ENCODE results near the gene EXOSC7.

Gene EXOSC7

GRCh38 chr3:44993471-44994205 is 17.6 kb downstream of the EXOSC7 start:
- no peak for DNase-seq

- DNase-seq = no peak
Observed at GRCh38 chr3:44995142-44995770, 19.2 kb downstream of the EXOSC7 start.

DNA sequence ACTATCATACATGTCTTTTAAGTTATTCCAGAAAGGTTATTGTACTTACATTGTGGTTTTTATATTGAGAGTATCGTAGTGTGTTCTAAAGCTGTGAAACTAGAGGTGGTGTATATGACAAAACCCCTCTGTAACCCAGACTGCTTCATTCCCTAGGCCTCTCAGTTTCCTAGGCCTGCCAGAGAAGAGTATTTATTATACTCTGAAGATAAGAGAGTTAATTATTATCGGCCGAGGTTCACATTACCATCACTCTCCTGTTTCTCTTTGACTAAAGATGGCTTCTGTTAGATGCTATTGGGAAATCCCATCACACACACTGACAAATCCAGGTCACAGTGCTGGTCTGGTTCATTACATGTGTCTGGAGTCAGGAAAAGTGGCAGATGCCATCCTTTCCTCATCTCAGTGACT is 20.5 kb downstream of the EXOSC7 start:
- DNase-seq = no peak

GRCh38 chr3:44999782-45000181 is 23.7 kb downstream of the EXOSC7 start:
- DNase-seq = no peak

GRCh38 chr3:45000823-45001222 is 24.8 kb downstream of the EXOSC7 start:
- no peak for DNase-seq

DNA sequence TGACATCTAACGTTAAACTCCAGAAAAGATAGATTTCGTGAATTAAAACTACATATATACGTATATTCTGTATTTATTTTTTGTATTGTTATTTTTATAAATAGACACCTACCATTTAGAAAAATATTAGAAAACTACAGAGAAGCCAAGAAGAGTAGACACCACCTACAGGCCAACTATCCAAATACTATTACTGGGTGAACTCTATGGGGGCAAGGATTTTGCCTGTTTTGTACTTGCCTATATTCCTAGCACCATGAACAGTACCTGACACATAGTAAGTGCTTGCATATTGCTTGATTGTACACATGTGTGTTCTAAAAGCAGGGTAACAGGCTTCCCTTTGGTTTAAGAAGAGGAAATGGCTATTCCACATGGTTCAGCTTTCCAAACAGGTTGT is 25.7 kb downstream of the EXOSC7 start:
- no peak for DNase-seq

- no peak for DNase-seq
Observed at GRCh38 chr3:45002139-45002660, 26.2 kb downstream of the EXOSC7 start.

DNA sequence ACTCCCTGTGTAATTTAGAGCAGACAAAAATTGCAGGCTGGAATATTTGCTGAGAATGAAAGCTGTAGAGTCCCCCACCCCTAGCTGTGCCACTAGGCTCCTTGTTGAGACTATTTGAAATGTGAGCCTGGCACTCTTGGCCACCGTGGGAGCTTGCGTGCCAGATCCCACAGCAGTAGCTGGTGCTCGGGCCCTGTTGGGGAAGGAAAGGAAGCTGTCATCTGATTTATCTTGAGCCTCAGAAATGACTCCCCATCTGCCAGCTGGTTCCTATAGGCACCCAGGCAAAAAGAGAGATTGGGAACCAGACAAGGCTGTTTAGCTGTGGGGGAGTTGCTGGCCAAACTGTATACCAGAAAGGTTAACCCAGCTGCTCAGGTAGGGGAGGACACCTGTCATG is 26.7 kb downstream of the EXOSC7 start:
- DNase-seq = no peak

DNA sequence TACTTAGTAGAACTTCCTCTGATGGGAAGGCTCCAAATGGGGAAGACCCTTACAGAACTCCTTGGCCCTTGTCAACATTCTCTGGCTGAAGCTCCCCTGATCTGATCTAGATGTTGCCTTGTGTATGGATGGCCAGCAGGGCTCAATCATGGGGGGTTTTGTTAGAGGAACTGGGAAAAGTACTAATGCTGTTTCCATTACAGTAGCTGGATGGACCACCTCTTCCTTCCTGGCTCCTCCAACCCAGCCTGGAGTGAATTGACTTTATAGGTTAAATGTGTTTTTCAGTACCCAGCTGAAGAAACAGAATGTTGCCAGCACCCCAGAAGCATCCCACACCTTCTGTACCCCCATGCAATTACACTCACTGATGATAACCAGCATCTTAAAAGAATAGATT is 27.4 kb downstream of the EXOSC7 start:
- no peak for DNase-seq

DNA sequence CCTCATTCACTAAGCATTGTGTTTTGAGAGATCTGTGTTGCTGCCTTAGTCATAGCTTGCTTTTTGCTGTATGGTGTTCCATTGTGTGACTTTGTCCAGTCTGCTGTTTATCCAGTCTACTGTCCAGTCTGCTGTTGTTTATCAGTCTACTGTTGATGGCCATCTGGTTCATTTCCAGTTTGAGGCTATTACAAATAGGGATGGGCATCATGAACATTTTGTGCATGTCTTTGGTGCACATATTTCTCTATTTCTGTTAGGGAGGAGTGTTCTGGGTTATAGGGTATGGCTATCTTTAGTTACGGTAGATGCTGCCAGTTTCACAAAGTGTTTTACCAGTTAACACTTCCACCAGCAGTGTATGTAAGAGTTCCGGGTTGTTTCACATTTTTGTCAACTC is 27.8 kb downstream of the EXOSC7 start:
- no peak for DNase-seq

DNA sequence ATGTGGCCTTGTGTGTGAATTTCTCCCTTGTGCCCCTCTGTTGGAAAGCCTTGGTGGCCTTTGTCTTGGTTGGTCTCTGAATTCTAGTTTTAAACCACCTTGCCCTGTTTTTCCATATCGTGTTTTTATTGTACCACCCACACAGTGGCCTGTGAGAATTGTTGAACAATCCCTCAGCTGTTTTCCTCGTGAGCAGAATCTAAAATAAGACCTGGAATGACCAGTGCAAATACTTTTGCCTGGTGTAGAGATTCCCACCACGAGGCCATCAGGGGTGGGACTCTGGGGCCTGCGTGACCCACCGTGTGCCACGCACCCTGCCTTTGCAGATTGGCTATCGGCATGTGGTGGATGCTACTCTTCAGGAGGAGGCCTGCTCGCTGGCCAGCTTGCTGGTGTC is 31.0 kb downstream of the EXOSC7 start:
- no peak for DNase-seq

- DNase-seq = no peak
Observed at GRCh38 chr3:45008117-45008516, 32.1 kb downstream of the EXOSC7 start.

DNA sequence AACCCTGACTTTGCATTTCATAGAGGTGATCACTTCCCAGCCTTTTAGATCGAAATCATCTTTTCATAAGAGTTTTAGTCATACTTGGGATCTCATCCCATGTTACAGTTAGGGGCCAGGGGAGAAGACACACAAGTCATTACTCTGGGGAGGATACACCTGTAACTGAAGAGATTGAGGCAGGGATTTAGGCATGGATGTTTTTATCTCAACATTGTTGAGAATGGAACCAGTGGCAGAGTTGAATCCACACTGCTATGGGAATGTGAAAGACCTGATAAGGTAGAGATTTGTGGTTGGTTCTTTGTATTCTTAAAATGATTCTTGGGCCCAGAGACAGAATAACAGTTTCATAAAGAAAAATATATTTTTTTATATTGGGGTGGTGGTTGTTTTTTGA is 33.8 kb downstream of the EXOSC7 start:
- DNase-seq = no peak

DNA sequence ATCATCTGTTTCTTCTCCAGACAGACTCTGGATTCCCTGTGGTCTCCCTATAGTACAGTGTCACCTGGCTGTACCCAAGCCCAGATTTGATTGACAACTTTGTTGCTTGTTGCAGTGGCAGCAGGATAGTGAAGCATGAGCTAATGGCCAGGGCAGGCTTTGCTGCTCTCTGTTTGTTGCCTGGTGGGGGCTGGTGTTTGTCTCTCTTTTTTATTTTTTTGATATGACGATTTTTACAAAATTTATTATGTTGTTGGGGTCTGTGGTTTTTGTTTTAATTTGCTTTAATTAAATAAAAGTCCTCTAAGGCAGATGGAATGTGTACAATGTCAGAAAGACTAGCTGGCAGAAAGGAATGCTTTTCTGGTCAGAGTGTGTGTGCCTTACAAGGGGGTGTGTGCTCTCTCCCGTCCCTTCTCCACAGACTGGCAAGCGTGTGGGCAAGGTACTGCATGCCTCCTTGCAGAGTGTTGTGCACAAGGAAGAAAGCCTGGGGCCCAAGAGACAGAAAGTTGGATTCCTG is 34.8 kb downstream of the EXOSC7 start:
- no peak for DNase-seq

DNA sequence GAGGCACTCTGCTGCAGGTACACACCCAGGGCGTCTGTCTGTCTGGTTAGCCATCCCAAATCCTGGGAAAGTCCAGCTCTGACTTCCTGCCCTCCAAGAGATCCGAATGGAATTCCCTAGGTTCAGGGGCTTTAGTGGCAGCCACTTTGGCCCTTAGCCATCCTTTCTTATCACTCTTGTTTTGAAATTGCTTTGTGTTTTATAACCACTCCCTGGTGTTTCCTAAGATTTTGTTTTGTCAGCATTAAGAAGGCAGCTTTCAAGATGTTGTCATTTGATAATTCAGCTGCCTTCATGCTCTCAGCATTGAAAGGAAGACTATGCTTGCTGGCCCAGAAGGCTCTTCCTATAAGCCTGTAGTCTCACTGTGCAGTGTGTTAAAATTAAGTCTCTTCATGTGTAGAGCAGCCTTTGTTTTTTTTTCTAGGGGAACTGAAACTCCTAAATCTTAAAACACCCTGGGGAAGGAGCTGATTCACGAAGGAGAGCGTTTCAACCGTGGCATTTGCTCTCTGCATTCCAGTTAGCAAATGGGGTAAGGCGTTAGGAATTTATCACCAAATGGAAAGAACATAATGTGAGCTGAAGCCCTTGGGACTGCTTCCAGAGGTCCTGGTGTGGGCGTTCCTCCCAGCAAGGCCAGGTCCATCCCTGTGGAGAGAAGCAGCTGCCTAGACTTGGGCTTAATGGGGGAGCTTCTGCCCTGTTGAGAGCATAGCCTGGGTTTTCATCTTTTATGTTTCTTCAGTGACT is 35.9 kb downstream of the EXOSC7 start:
- no peak for DNase-seq

GRCh38 chr3:45012577-45012976 is 36.5 kb downstream of the EXOSC7 start:
- DNase-seq = no peak

- no peak for DNase-seq
Observed at GRCh38 chr3:45016916-45017315, 40.9 kb downstream of the EXOSC7 start.

GRCh38 chr3:45017821-45018220 is 41.8 kb downstream of the EXOSC7 start:
- DNase-seq = no peak

GRCh38 chr3:45020534-45020933 is 44.5 kb downstream of the EXOSC7 start:
- no peak for DNase-seq

DNA sequence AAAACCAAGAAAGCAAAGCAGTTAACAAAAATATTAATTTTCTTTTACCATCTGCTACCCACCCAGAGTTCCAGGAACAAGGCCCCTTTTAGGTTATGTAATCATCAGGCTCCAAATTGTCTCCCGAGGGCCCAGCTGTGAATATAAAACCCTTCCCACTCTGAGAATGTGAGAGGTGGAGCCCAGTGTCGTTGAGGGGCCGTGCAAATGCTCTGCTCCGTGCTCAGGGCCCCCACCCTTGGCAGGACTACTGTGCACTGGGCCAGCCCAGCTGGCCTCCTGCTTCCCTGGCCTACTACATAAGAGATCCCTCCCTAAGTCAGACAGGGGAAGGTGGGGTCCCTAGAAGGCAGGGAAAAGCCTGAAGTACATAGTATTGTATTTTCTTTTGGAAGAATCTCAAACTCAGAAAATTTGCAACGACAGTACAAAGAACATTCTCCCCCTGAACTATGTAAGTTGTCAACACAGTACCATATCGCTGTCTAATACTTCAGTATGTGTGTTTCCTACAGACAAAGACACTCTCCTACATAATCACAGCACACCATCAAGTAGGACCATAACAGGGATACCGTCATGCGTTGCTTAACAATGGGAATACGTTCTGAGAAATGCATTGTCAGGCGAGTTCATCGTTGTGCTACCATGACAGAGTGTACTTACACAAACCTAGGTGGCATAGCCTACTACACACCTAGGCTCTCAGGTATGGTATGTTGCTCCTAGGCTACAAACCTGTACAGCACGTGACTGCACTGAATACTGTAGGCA is 45.7 kb downstream of the EXOSC7 start:
- DNase-seq = no peak

DNA sequence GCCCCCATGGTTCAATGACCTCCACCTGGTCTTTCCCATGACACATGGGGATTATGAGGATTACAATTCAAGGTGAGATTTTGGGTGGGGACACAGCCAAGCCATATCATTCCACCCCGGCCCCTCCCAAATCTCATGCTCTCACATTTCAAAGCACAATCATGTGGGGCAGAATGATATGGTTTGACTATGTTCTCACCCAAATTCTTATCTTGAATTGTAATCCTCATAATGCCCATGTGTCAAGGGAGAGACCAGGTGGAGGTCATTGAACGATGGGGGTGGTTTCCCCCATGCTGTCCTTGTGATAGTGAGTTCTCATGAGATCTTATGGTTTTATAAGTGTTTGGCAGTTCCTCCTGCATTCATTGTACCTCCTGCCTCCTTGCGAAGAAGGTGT is 47.6 kb downstream of the EXOSC7 start:
- DNase-seq = no peak

- no peak for DNase-seq
Observed at GRCh38 chr3:45024542-45025255, 48.7 kb downstream of the EXOSC7 start.
